PFSK-1 (cell line): ENCODE results near the gene DHCR7.

Source experiments
- POLR2AphosphoS5 ChIP-seq: IDR thresholded peaks from 2 replicates; pipeline ENCODE4 v1.6.1; 2012; ENCODE audit warnings: low read depth, mild to moderate bottlenecking, control low read depth, low read length, moderate library complexity
- TAF1 ChIP-seq: IDR thresholded peaks from 2 replicates; pipeline ENCODE4 v1.6.1; 2012; ENCODE audit warnings: low read length, control low read depth, borderline replicate concordance; ENCODE audit not compliant: insufficient read depth

- TF ChIP-seq TAF1 (no peak), POLR2AphosphoS5 (no peak)
Measured at GRCh38 chr11:71443736-71444445, 4.3 kb downstream of the DHCR7 start.
